ENCODE results near the gene DCP1B.

The DCP1B gene

DNA sequence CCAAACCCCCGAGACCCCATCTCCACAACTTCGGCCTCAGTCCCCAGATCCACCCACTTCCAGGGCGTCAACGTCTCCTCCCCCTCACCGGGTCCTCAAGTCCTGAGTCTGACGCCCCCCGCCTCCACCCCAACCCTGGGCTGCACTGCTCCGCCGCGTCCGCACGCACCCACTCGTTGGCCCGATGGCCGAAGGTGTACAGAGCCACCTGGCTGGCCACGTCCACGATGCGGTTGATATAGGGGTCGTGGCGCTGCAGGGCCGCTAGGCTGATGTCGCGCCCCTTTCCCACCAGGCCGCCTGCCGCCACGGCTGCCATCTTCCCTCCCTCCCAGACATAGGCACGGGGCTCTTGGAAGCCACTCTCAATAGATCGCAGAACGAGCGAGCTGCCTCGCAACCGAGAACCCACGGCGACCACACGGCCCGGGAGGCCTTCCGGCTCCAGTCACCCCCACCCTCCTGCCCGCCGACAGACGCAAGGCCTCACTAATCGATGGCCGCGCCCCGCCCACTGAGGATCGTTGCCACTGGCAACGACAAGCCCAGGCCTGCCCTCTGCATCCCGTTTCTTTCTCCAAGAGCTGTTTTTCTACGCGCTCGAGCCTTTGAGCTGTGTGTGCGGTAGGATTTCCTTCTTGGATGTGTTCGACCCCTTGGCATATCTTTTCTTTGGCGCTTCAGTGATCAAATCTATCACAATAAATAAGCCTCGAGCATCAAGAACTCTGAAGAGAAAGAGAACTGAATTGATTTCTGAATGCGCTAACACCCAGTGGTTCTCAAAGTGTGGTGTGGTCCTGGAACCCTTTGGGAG is at the start of gene DCP1B:
Gene DCP1B (minus strand): TSS at position 345 of the 817 bp plus-strand sequence. CDS start 26 bp downstream, at position 319.
- no peaks in the 10 kb centered on the region for H3K9me3 ChIP-seq
- no peaks in the 10 kb centered on the region for H3K27me3 ChIP-seq
- H3K4me1 ChIP-seq, result peaks cover 24% of the 10 kb centered on the region
- H3K4me3 ChIP-seq, result peak within 1 kb of the TSS; percentile 86
- H3K9ac ChIP-seq, result peak within 1 kb of the TSS; percentile 84
- peak within 1 kb of the TSS; percentile 85 for H3K27ac ChIP-seq
- peak within 1 kb of the TSS; percentile 82 for H3K4me2 ChIP-seq
- no peak for TF ChIP-seq Cebpa-rat (IDR thresholded peaks at IDR 0.05)
- no peaks in the 10 kb centered on the region; the same call in 1 of the 2 replicates for H4K20me1 ChIP-seq
- H3K36me3 ChIP-seq, result no peaks in the 10 kb centered on the region

GRCh38 chr12:2053691-2054090 is 49.4 kb upstream of the DCP1B start:
- Histone ChIP-seq H3K4me2 (peak overlapping the region; percentile 99), H3K27ac (no peak overlapping the region), H3K4me3 (peak overlapping the region; percentile 74)

DNA sequence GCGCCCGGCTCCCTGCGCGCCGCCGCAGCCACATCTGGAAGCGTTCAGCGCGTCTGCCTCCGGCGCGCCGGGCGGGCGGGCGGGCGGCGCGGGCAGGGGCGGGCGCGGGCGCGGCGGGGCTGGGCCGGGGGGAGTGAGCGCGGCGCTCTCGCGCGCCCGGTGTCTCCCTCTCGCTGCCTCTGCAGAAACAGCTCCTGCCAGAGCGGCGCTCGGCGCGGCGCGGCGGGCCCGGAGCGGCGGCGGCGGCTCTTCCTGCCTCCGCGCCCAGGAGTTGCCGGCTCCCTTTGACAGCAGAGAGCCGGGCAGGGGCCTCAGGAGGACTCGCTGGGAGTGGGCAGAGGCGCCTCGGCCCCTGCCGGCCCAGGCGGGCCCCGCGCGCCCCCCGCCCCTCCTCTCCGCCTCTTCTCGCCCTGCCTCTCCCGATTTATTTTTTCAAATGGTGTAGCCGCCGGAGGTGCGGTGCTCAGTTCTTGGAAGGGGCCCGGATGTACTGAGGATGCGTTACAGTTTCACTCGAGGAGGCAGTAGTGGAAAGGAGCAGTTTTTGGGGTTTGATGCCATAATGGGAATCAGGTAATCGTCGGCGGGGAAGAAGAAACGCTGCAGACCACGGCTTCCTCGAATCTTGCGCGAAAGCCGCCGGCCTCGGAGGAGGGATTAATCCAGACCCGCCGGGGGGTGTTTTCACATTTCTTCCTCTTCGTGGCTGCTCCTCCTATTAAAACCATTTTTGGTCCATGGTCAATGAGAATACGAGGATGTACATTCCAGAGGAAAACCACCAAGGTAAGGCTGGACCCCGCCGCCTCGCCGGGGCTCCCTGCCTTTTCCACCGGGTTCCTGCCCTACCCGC is 48.8 kb upstream of the DCP1B start, which contains the start of gene CACNA1C:
Gene CACNA1C (plus strand): TSS at position 162 of the 853 bp plus-strand sequence. CDS start 576 bp downstream, at position 738.
- H3K4me2 ChIP-seq, result peak within 1 kb of the TSS; percentile 99
- peaks cover 11% of the 10 kb centered on the region for H3K4me1 ChIP-seq
- H3K9me3 ChIP-seq, result no peaks in the 10 kb centered on the region
- H3K27ac ChIP-seq, result no peak within 1 kb of the TSS
- TF ChIP-seq Cebpa-rat (IDR thresholded peaks at IDR 0.05), result no peak
- H3K4me3 ChIP-seq, result peak within 1 kb of the TSS; percentile 74
- peaks cover 77% of the 10 kb centered on the region for H3K27me3 ChIP-seq
- peaks cover 29% of the 10 kb centered on the region for H4K20me1 ChIP-seq
- peak within 1 kb of the TSS; percentile 54 for H3K9ac ChIP-seq
- H3K36me3 ChIP-seq, result no peaks in the 10 kb centered on the region

More at GRCh38 chr12:2053691-2054090, 49.4 kb upstream of the DCP1B start:
- TF ChIP-seq Cebpa-rat (IDR thresholded peaks at IDR 0.05), result no peak
- peaks cover 29% of the 10 kb centered on the region for H4K20me1 ChIP-seq
- H3K9me3 ChIP-seq, result no peaks in the 10 kb centered on the region
- peak overlapping the region; percentile 54; the same call in 1 of the 2 replicates for H3K9ac ChIP-seq
- no peaks in the 10 kb centered on the region for H3K36me3 ChIP-seq
- H3K4me1 ChIP-seq, result peaks cover 11% of the 10 kb centered on the region
- H3K27me3 ChIP-seq, result peaks cover 81% of the 10 kb centered on the region

DNA sequence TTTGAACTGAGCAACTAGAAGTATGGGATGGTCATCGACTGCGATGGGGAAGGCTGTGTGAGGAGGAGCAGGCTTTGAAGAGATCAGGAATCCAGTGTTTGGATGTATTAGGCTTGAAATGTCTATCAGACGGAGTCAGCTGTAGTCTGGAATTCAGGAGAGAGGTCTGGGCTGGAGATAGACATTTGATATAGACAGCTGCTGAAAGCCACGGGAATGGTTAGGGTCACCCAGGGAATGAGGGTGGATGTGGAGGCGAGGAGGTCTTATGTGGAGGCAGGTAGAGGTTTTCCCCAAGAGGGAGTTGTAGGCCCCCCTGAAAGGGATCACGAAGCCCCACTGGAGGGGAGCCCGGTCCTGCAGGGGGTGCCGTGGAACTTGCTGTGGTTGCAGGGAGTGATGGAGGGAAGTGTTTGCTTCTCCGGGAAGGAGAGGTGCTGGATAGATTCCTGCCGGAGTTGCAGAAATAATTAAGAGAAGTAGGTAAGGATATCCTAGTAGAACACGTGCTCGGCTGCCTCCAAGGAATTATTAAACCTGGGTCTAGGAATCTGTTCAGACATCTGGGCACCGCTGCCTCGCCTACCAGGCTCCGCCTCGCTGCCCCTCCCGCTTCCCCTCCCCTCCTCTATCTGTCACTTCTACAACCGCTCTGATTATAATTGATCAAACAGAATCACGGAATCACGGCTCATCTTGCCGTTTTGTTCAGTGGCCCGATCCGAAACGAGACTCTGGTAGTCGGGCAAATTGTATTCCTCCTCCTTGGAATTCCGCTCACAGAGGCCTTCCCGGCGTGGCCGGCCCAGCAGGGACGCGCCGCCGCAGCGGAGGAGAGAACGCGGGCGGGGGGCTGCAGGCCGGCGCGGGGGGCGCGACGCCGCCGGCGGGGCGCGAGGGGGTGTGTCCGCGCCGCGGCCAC is 47.7 kb upstream of the DCP1B start:
- Histone ChIP-seq H3K9me3 (no peaks in the 10 kb centered on the region), H3K4me2 (peak overlapping the region; percentile 99), H3K9ac (no peak overlapping the region), H4K20me1 (peaks cover 29% of the 10 kb centered on the region), H3K4me3 (peak overlapping the region; percentile 74), H3K27me3 (peaks cover 70% of the 10 kb centered on the region), H3K36me3 (no peaks in the 10 kb centered on the region), H3K27ac (no peak overlapping the region), H3K4me1 (peaks cover 11% of the 10 kb centered on the region)
- no peak for TF ChIP-seq Cebpa-rat (IDR thresholded peaks at IDR 0.05)

GRCh38 chr12:2049604-2050540 is 45.6 kb upstream of the DCP1B start:
- H4K20me1 ChIP-seq, result peaks cover 29% of the 10 kb centered on the region
- no peak overlapping the region for H3K9ac ChIP-seq
- no peak overlapping the region for H3K4me3 ChIP-seq
- H3K4me1 ChIP-seq, result peaks cover 11% of the 10 kb centered on the region
- H3K36me3 ChIP-seq, result no peaks in the 10 kb centered on the region
- H3K4me2 ChIP-seq, result no peak overlapping the region
- no peak for TF ChIP-seq Cebpa-rat (IDR thresholded peaks at IDR 0.05)
- H3K9me3 ChIP-seq, result no peaks in the 10 kb centered on the region
- H3K27ac ChIP-seq, result no peak overlapping the region
- peaks cover 49% of the 10 kb centered on the region for H3K27me3 ChIP-seq

GRCh38 chr12:2047752-2048151 is 43.5 kb upstream of the DCP1B start:
- Histone ChIP-seq H3K36me3 (no peaks in the 10 kb centered on the region), H3K4me3 (no peak overlapping the region), H3K4me1 (no peaks in the 10 kb centered on the region), H3K9ac (no peak overlapping the region), H3K9me3 (no peaks in the 10 kb centered on the region), H4K20me1 (0 out of 2 replicates have a peak, but pooled peaks cover 16% of the 10 kb centered on the region), H3K27me3 (peaks cover 28% of the 10 kb centered on the region), H3K4me2 (no peak overlapping the region), H3K27ac (no peak overlapping the region)
- TF ChIP-seq Cebpa-rat (IDR thresholded peaks at IDR 0.05), result no peak

- Histone ChIP-seq H3K27me3 (peaks cover 21% of the 10 kb centered on the region), H3K36me3 (no peaks in the 10 kb centered on the region), H3K4me1 (no peaks in the 10 kb centered on the region), H3K27ac (no peak overlapping the region), H3K9me3 (no peaks in the 10 kb centered on the region), H3K4me2 (no peak overlapping the region), H3K4me3 (no peak overlapping the region), H4K20me1 (0 out of 2 replicates have a peak, but pooled peaks cover 12% of the 10 kb centered on the region), H3K9ac (no peak overlapping the region)
- no peak for TF ChIP-seq Cebpa-rat (IDR thresholded peaks at IDR 0.05)
Measured at GRCh38 chr12:2046957-2047356, 42.7 kb upstream of the DCP1B start.

DNA sequence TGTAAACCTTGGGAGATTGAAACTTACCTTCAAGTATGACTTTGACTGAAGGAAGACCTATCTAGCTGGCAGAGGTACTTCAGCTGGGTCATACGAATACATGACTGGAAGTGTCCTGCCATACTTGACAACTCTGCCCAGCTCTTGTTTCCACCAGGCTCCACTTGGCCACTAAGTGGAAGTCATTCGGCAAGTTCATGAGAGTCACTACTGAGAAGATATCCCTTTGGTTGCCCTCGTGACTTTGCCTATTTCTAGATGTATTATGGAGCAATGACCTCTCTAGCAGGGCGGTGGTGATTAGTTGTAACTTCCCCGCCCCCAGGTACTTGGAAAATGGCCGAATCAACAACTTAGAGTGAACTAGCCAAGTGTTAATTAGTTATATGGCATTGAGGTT is 39.9 kb upstream of the DCP1B start:
- Histone ChIP-seq H3K9ac (no peak overlapping the region), H3K9me3 (no peaks in the 10 kb centered on the region), H3K36me3 (no peaks in the 10 kb centered on the region), H3K4me2 (no peak overlapping the region), H3K4me3 (no peak overlapping the region), H4K20me1 (no peaks in the 10 kb centered on the region), H3K27me3 (no peaks in the 10 kb centered on the region), H3K27ac (no peak overlapping the region), H3K4me1 (no peaks in the 10 kb centered on the region)
- TF ChIP-seq Cebpa-rat (IDR thresholded peaks at IDR 0.05), result no peak
